ENCODE data around the gene MAP3K10.
"Not testable (repeated sequence)": the region's sequence is repeated elsewhere in the genome, so short reads cannot be mapped to it uniquely, and the experiment has no call there.

The MAP3K10 gene

GRCh38 chr19:40190891-40191835 is at the start of gene MAP3K10:
Gene MAP3K10 (plus strand): TSS chr19:40191426. CDS start chr19:40192032, 606 bp downstream.
- DNase-seq (ENCODE audit: low spot score) (peak; percentile 92), FAIRE-seq (no peak)

- DNase-seq (ENCODE audit: low spot score) = no peak
- FAIRE-seq = no peak
Measured at GRCh38 chr19:40141551-40141950, 49.7 kb upstream of the MAP3K10 start.

- DNase-seq (ENCODE audit: low spot score) = no peak
- FAIRE-seq = no peak
Measured at GRCh38 chr19:40143612-40144011, 47.6 kb upstream of the MAP3K10 start.

GRCh38 chr19:40144151-40144550 is 47.1 kb upstream of the MAP3K10 start:
- DNase-seq (ENCODE audit: low spot score) (no peak), FAIRE-seq (no peak)

GRCh38 chr19:40144947-40145748 is 46.1 kb upstream of the MAP3K10 start:
- FAIRE-seq = no peak
- no peak for DNase-seq (ENCODE audit: low spot score)

GRCh38 chr19:40145749-40146029 is 45.5 kb upstream of the MAP3K10 start:
- not testable (repeated sequence) for DNase-seq (ENCODE audit: low spot score); FAIRE-seq

- DNase-seq (ENCODE audit: low spot score) (no peak), FAIRE-seq (no peak)
Measured at GRCh38 chr19:40147338-40147692, 43.9 kb upstream of the MAP3K10 start.

- DNase-seq (ENCODE audit: low spot score) (peak; percentile 76), FAIRE-seq (no peak)
Measured at GRCh38 chr19:40147693-40148347, 43.4 kb upstream of the MAP3K10 start.

GRCh38 chr19:40149501-40149900 is 41.7 kb upstream of the MAP3K10 start:
- DNase-seq (ENCODE audit: low spot score) (no peak), FAIRE-seq (no peak)

- DNase-seq (ENCODE audit: low spot score) = no peak
- FAIRE-seq = no peak
Measured at GRCh38 chr19:40150170-40150569, 41.1 kb upstream of the MAP3K10 start.

- FAIRE-seq = no peak
- DNase-seq (ENCODE audit: low spot score) = no peak
Measured at GRCh38 chr19:40154121-40154680, 37.0 kb upstream of the MAP3K10 start.

GRCh38 chr19:40155749-40156265 is 35.4 kb upstream of the MAP3K10 start:
- FAIRE-seq = no peak
- DNase-seq (ENCODE audit: low spot score) = peak; percentile 46

GRCh38 chr19:40157059-40157458 is 34.2 kb upstream of the MAP3K10 start:
- FAIRE-seq (no peak), DNase-seq (ENCODE audit: low spot score) (no peak)

GRCh38 chr19:40159744-40160143 is 31.5 kb upstream of the MAP3K10 start:
- DNase-seq (ENCODE audit: low spot score) (no peak), FAIRE-seq (no peak)

- DNase-seq (ENCODE audit: low spot score) = no peak
- FAIRE-seq = no peak
Measured at GRCh38 chr19:40162104-40162503, 29.1 kb upstream of the MAP3K10 start.

- no peak for DNase-seq (ENCODE audit: low spot score)
- FAIRE-seq = no peak
Measured at GRCh38 chr19:40163541-40164129, 27.6 kb upstream of the MAP3K10 start.

GRCh38 chr19:40165362-40165937 is 25.8 kb upstream of the MAP3K10 start:
- FAIRE-seq (no peak), DNase-seq (ENCODE audit: low spot score) (peak; percentile 40)

- not testable (repeated sequence) for DNase-seq (ENCODE audit: low spot score)
Measured at GRCh38 chr19:40169482-40170302, 21.5 kb upstream of the MAP3K10 start.

GRCh38 chr19:40170303-40170989 is 20.8 kb upstream of the MAP3K10 start:
- not testable (repeated sequence) for FAIRE-seq; DNase-seq (ENCODE audit: low spot score)

More at GRCh38 chr19:40169482-40170302, 21.5 kb upstream of the MAP3K10 start:
- not testable (repeated sequence) for FAIRE-seq

Data from urothelium cell line (cell line).